ENCODE data around the gene RALB.
A peak's percentile ranks its signal among the peaks of the same experiment; 100 is the strongest.
"Not testable (repeated sequence)": the region's sequence is repeated elsewhere in the genome, so short reads cannot be mapped to it uniquely, and the experiment has no call there.

Gene RALB

GRCh38 chr2:120224735-120225548 lies 27.7 kb upstream of the RALB start:
- DNase-seq (ENCODE audit: low spot score) (no peak), FAIRE-seq (no peak)

GRCh38 chr2:120225549-120226065 lies 27.0 kb upstream of the RALB start:
- FAIRE-seq (no peak), DNase-seq (ENCODE audit: low spot score) (no peak)

DNA sequence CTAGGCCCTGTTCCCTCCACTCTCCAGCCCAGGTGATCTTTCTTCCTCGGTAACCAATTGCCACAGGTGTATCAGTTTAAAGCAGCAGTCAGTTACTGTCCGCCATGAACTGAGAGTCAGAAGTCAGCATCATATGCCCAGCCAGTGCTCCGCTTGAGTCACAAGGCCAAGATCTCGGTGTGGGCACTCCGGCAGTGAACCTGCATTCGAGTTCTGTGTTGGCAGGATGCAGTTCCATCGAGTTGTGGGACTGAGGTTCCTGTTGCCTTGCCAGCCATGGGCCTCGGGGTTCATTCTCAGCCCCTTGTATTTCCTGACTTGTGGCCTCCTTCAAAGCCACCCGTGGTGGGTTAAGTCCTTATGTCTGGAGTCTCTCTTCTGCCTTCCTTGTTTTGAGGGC lies 26.3 kb upstream of the RALB start:
- no peak for FAIRE-seq
- DNase-seq (ENCODE audit: low spot score) = no peak

DNA sequence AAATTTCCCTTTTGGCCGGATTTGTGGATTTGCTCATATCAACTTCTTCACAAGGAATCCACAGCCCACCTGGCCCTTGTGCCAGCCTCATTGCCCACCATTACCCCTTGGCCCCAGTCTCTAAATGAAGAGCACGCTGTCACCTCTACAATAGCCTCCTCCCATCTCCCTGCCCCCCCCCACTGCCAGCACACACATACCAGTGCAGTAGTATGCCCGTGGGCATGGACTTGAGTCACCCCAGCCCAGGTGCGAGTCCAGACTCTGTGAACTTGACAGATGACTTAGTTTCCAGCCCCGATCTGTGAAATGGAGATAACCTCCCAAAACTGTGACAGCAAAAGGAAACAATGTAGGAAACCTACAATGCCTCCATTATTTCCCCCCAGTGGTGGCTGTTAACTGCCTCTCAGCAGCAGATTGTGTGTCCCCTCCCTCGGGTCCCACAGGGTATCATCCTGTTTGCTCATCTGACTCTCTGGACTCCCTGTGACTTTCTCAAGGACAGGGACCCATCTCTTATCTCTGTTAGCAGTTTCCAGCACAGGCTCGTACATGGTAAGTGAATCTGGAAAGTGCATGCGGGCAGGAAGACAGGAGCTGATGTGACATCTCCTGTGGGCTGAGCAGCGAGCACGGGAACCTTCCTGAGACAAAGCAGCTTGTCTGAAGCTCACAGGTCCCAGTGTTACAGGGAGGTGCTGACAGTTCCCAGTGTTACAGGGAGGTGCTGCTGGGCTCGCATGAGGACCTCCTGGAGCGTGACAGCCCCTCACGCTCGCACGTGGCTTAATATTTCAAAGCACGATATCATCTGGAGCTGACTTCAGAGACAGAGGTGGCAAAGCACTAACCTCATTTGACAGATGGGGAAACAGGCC lies 25.3 kb upstream of the RALB start:
- DNase-seq (ENCODE audit: low spot score) (no peak), FAIRE-seq (no peak)

DNA sequence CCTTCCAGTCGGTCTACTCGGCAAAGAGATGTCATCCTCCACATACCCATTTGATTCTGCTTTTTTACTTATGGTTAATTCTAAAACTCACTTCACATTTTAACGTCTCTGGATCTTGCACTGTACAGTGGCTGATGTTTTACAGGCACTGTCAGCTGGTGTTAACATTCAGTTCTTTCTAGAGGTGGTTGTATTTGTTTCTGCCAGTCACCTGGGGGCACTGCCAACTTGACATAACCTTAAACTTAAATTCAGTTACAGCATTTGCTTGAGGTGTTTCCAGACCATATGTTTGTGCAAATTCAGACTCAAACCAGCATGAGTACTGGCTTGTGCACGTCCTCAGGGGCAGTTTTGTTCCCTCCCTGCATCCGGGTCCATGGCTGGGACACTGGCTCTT lies 24.1 kb upstream of the RALB start:
- FAIRE-seq (no peak), DNase-seq (ENCODE audit: low spot score) (no peak)

GRCh38 chr2:120229341-120229740 lies 23.3 kb upstream of the RALB start:
- DNase-seq (ENCODE audit: low spot score) (no peak), FAIRE-seq (no peak)

DNA sequence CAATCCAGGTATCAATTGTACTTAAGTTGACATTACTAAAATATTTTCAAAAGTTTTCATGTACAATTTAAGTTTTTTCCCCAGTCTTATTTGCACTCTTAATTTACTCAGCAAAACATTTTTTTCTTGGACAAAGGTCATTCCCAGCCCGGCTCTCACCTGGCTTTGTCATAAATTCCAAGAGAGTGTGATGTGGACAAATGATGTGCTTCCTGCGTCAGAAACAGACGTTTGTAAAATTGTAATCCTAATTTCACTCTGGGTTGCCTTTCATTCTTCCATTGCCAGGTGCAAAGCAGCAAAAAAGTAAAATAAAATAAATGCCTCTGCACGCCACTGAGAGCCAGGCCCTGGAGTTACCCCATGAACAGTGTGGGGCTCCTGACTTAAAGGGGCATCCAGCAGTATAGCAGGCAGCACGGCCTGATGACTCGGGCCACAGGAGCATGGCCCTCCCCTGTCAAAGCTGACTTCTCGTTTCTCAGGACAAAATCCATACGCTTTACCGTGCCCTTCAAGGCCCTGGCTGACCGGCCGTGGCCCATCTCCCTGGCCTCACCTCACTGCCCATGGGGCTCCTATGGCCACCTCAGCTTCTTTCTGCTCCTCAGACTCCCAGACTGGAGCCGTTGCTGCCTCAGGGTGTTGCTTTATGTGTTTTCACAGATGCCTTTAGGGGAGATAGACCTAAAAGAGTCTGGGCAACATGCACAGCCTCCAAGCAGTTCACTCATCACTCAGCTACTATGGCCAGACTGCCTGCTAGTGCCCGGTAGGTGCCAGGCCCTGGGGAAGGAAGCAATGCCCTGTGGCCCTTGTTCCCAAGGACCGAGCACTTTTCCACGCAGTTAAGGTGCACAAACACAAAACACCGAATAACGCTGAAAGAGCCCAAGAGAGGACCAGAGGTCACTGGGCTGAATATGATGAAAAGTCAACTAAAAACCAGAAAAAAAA lies 21.9 kb upstream of the RALB start:
- FAIRE-seq = no peak
- no peak for DNase-seq (ENCODE audit: low spot score)

DNA sequence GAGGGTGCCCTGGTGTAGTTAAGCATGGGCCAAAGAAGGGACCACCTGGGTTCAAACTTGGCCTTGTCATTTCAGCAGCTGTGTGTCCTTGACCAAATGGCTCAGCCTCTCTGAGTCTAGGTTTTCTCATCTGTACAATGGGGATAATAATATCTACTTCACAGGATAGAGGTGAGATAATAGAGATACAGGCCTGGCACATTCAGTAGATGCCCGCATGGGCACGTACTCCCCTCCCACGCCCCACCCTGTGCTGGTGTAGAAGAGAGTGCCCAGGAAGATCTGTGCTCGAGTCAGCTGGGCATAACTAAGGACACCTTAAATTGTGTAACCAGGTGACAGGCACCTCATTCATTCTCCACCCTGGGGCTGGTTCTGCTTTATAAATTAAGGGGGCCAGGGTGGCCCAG lies 21.1 kb upstream of the RALB start:
- FAIRE-seq (no peak), DNase-seq (ENCODE audit: low spot score) (no peak)

DNA sequence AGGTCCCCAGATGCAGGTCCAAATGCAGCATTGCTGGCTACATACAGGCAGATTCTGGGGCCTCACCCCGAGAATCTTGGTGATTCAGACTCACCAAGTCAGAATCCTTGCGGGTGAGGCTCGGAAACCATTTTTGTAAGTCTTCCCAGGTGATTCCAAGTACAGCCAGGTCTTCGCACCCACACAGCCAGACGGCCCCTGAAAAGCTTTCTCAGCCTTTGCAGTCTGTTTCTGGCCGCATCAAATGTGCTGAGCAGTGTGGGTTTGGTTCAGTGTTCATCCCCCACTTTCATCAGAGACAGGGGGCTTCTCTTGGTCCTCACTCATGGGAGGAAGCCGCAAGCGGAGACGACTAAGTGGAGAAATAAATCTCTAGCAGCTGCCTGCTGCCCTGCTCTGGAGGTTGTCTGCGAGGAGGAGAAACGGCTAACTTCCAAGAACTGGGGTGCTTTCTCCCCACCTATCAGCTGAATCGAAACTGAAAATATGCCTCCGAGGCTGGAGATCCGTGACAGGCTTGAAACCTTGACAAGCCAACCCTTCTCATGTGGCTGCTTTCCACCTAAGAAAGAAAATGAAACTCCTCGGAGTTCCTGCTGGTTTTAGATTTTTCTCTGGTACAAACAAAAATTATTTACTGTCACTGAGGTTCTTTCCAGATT lies 20.5 kb upstream of the RALB start:
- DNase-seq (ENCODE audit: low spot score) (no peak), FAIRE-seq (no peak)

DNA sequence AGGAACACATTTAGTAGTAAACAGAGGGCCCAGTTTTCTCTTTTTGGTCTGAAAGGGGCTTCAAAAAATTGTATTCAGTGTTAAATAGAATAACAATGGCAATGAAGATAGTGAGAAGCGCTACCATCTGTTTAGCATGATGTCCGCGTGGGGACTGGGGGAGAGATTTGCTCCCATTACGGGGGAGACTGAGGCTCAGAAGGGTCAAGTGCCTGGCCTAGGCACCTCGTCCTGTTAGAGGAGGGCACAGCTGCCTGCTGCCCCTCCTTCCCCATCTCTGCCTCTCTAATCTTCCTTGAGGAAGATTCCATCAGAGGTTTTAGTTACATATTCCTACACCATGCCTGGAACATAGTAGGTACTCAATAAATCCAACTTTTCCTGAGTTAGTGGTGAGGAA lies 19.4 kb upstream of the RALB start:
- DNase-seq (ENCODE audit: low spot score) = no peak
- no peak for FAIRE-seq

DNA sequence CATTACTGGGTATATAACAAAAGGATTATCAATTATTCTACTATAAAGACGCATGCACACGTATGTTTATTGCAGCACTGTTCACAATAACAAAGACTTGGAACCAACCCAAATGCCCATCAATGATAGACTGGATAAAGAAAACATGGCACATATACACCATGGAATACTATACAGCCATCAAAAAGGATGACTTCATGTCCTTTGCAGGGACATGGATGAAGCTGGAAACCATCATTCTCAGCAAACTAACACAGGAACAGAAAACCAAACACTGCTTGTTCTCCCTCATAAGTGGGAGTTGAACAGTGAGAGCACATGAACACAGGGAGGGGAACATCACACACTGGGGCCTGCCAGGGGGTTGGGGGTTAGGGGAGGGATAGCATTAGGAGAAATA lies 17.5 kb upstream of the RALB start:
- DNase-seq (ENCODE audit: low spot score); FAIRE-seq: not testable (repeated sequence)

DNA sequence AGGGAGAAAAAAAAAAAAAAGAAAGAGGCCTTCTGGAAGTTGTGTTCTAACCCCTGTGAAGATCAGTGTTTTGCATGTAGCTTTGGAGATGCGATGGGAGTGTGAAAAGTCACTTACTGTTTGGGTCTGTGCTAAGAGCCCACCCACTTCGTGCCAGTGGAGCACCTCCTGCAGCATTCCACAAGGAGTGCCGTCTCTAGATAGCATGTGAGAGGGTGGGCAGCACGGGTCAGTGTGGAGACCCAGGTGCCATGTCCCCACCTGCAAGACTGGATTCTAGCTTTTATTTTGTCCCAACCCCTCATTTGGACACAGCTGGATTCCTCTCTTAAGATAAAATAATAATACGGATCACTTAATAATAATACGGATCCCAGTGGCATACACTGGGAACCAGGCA lies 17.0 kb upstream of the RALB start:
- DNase-seq (ENCODE audit: low spot score) (no peak), FAIRE-seq (no peak)

- FAIRE-seq (no peak), DNase-seq (ENCODE audit: low spot score) (no peak)
Measured at GRCh38 chr2:120236316-120236715, 16.3 kb upstream of the RALB start.

GRCh38 chr2:120236791-120237190 lies 15.9 kb upstream of the RALB start:
- FAIRE-seq (no peak), DNase-seq (ENCODE audit: low spot score) (no peak)

GRCh38 chr2:120237491-120237902 lies 15.2 kb upstream of the RALB start:
- peak; percentile 78 for DNase-seq (ENCODE audit: low spot score)
- peak; percentile 91 for FAIRE-seq

- FAIRE-seq = peak; percentile 78
- peak; percentile 90 for DNase-seq (ENCODE audit: low spot score)
Measured at GRCh38 chr2:120238728-120239487, 13.7 kb upstream of the RALB start.

GRCh38 chr2:120239488-120240287 lies 13.0 kb upstream of the RALB start:
- FAIRE-seq = no peak
- peak; percentile 91 for DNase-seq (ENCODE audit: low spot score)

DNA sequence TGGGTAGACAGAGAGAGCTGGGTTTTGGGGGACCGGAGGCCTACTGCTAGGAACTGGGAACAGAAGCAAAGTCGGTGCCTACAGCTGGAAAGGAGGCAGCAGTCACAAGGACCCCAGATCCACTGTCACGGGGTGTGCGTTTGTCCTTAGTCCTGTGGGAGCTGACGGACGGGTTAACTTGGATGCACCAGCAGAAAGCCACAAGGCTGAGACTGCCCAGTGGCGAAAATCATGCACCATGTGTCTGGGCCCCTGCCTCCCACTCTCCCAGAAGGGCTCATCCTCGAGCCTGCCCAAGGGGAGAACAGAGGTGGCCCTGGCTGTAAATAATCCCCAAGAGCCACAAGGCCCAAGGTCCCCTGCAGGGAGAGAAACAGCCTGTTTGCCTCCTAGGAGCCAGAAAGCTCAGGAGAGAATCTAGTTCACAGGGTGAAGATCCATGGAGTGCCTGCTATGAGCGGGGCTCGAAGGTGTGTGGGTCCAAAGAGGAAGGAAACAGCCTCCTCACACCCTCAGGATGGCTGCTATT lies 11.7 kb upstream of the RALB start:
- DNase-seq (ENCODE audit: low spot score) (no peak), FAIRE-seq (no peak)

DNA sequence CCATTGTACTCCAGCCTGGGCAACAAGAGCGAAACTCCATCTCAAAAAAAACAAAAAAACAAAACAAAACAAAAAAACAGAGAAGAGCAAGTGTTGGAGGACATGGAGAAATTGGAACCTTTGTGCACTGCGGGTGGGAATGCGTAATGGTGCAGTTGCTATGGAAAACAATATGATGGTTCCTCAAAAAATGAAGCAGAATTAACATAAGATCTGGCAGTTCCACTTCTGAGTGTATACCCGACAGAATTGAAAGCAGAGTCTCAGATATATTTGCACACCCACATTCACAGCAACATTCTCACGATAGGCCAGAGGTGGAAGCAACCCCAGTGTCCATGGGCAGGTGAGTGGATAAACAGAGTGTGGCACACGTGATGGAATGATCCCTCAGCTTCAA lies 11.0 kb upstream of the RALB start:
- FAIRE-seq (peak; percentile 56), DNase-seq (ENCODE audit: low spot score) (no peak)
